OCI-LY7 (cell line): ENCODE measurements around the gene RGMB.
A peak's percentile ranks its signal among the peaks of the same experiment; 100 is the strongest.

Experiments
- CTCF ChIP-seq: fragments of 200-600 bp; sonication (generic); conservative IDR thresholded peaks from 2 replicates; pipeline ENCODE4 v1.5.1; 2014; ENCODE audit warnings: mild to moderate bottlenecking, antibody characterized with exemption, low read length, moderate library complexity, mixed read lengths
- EZH2phosphoT487 ChIP-seq: fragments of 200-600 bp; sonication (generic); IDR thresholded peaks from 2 replicates; pipeline ENCODE4 v1.6.1; 2018; ENCODE audit warnings: low read depth, borderline replicate concordance, mild to moderate bottlenecking, mixed run types, antibody characterized with exemption, low read length, moderate library complexity, mixed read lengths

- TF ChIP-seq CTCF (peak; percentile 60; the same call in 1 of the 2 replicates), EZH2phosphoT487 (no peak)
Measured at GRCh38 chr5:98839469-98840383, 66.3 kb downstream of the RGMB start.
